Suprapubic skin (tissue), 3 donors: ENCODE measurements around the gene GOT1.

Source experiments
- CTCF ChIP-seq, 2 donors: fragments of 200-600 bp in 1 of 2; fragments of 450-650 bp in 1 of 2; sonication (generic) in 1 of 2; IDR thresholded peaks; one replicate each; pipeline ENCODE4 v1.5.1; 2016 to 2019; ENCODE audit warnings: antibody characterized with exemption in 2 of 2, mild to moderate bottlenecking in 1 of 2, moderate library complexity in 1 of 2
- POLR2AphosphoS5 ChIP-seq, 3 donors: sonication (generic); formaldehyde crosslinking; IDR thresholded peaks; one replicate each; pipeline ENCODE4 v1.6.1; 2017; ENCODE audit warnings: antibody characterized with exemption in 3 of 3

- no peak for TF ChIP-seq CTCF (IDR thresholded peaks at IDR 0.05)
- no peak for TF ChIP-seq POLR2AphosphoS5 (IDR thresholded peaks at IDR 0.05)
These were observed 3.7 kb downstream of the GOT1 start for GRCh38 chr10:99426689-99427088.
